Activated T-cell treated with anti-CD3 and anti-CD28 coated beads, Interleukin-2, amount 50 U/mL, for 24 hours (primary cell): ENCODE data around the gene S100A16.
A peak's percentile ranks its signal among the peaks of the same experiment; 100 is the strongest.
"Not testable (repeated sequence)": the region's sequence is repeated elsewhere in the genome, so short reads cannot be mapped to it uniquely, and the experiment has no call there.

Experiments
- DNase-seq: peaks from one replicate; pipeline ENCODE4 v3.0.0-alpha.2; 2020
- H3K27ac Mint-ChIP-seq: 2 replicates; pipeline ENCODE4 v1.8.0; 2020; ENCODE audit warnings: mild to moderate bottlenecking, mixed read lengths
- H3K27me3 Mint-ChIP-seq: 2 replicates; pipeline ENCODE4 v1.8.0; 2020; ENCODE audit warnings: mixed read lengths
- H3K36me3 Mint-ChIP-seq: 2 replicates; pipeline ENCODE4 v1.8.0; 2020; ENCODE audit warnings: low read depth, mixed read lengths
- H3K4me1 Mint-ChIP-seq: 2 replicates; pipeline ENCODE4 v1.8.0; 2020; ENCODE audit warnings: low read depth, mixed read lengths
- H3K4me3 Mint-ChIP-seq: 2 replicates; pipeline ENCODE4 v1.8.0; 2020; ENCODE audit warnings: mild to moderate bottlenecking, moderate library complexity, mixed read lengths
- H3K9me3 Mint-ChIP-seq: 2 replicates; pipeline ENCODE4 v1.8.0; 2020; ENCODE audit warnings: mixed read lengths

Gene S100A16

DNA sequence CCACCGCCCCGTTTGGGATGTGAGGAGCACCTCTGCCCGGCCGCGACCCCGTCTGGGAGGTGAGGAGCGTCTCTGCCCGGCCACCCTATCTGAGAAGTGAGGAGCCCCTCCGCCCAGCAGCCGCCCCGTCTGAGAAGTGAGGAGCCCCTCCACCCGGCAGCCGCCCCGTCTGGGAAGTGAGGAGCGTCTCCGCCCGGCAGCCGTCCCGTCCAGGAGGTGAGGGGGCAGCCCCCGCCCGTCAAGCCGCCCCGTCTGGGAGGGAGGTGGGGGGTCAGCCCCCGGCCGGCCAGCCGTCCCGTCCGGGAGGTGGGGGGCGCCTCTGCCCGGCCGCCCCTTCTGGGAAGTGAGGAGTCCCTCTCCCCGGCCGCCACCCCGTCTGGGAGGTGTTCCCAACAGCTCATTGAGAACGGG lies 37.9 kb downstream of the S100A16 start:
- H3K27ac Mint-ChIP-seq, H3K9me3 Mint-ChIP-seq, DNase-seq, H3K36me3 Mint-ChIP-seq, H3K4me3 Mint-ChIP-seq: not testable (repeated sequence)
- Mint-ChIP-seq H3K27me3 (peaks cover 35% of the 10 kb centered on the region), H3K4me1 (peaks cover 34% of the 10 kb centered on the region)

GRCh38 chr1:153573351-153573750 lies 39.6 kb downstream of the S100A16 start:
- peak overlapping the region; percentile 88 for H3K27ac Mint-ChIP-seq

GRCh38 chr1:153572569-153573015 lies 40.3 kb downstream of the S100A16 start:
- Mint-ChIP-seq H3K27me3 (peaks cover 16% of the 10 kb centered on the region), H3K27ac (peak overlapping the region; percentile 88), H3K36me3 (no peaks in the 10 kb centered on the region), H3K9me3 (no peaks in the 10 kb centered on the region), H3K4me1 (peaks cover 57% of the 10 kb centered on the region), H3K4me3 (no peak overlapping the region)
- peak; percentile 68 for DNase-seq

More at GRCh38 chr1:153573351-153573750, 39.6 kb downstream of the S100A16 start:
- Mint-ChIP-seq H3K36me3 (no peaks in the 10 kb centered on the region), H3K4me3 (peak overlapping the region; percentile 24), H3K9me3 (no peaks in the 10 kb centered on the region), H3K27me3 (peaks cover 24% of the 10 kb centered on the region), H3K4me1 (peaks cover 49% of the 10 kb centered on the region)
- no peak for DNase-seq

- no peak for DNase-seq
- H3K27me3 Mint-ChIP-seq, result peaks cover 7% of the 10 kb centered on the region
- no peak overlapping the region for H3K4me3 Mint-ChIP-seq
- H3K36me3 Mint-ChIP-seq, result no peaks in the 10 kb centered on the region
- peak overlapping the region; percentile 88 for H3K27ac Mint-ChIP-seq
- peaks cover 65% of the 10 kb centered on the region for H3K4me1 Mint-ChIP-seq
- H3K9me3 Mint-ChIP-seq, result no peaks in the 10 kb centered on the region
Observed at GRCh38 chr1:153571706-153572105, 41.2 kb downstream of the S100A16 start.

GRCh38 chr1:153570874-153571273 lies 42.1 kb downstream of the S100A16 start:
- DNase-seq, result no peak
- Mint-ChIP-seq H3K27ac (peak overlapping the region; percentile 83), H3K27me3 (peaks cover under 1% of the 10 kb centered on the region), H3K36me3 (no peaks in the 10 kb centered on the region), H3K4me3 (no peak overlapping the region), H3K9me3 (no peaks in the 10 kb centered on the region), H3K4me1 (peaks cover 72% of the 10 kb centered on the region)

- Mint-ChIP-seq H3K27ac (peak overlapping the region; percentile 41), H3K36me3 (no peaks in the 10 kb centered on the region), H3K9me3 (no peaks in the 10 kb centered on the region), H3K4me1 (peaks cover 79% of the 10 kb centered on the region), H3K4me3 (no peak overlapping the region), H3K27me3 (no peaks in the 10 kb centered on the region)
- DNase-seq, result no peak
Observed at GRCh38 chr1:153569465-153569864, 43.5 kb downstream of the S100A16 start.

DNA sequence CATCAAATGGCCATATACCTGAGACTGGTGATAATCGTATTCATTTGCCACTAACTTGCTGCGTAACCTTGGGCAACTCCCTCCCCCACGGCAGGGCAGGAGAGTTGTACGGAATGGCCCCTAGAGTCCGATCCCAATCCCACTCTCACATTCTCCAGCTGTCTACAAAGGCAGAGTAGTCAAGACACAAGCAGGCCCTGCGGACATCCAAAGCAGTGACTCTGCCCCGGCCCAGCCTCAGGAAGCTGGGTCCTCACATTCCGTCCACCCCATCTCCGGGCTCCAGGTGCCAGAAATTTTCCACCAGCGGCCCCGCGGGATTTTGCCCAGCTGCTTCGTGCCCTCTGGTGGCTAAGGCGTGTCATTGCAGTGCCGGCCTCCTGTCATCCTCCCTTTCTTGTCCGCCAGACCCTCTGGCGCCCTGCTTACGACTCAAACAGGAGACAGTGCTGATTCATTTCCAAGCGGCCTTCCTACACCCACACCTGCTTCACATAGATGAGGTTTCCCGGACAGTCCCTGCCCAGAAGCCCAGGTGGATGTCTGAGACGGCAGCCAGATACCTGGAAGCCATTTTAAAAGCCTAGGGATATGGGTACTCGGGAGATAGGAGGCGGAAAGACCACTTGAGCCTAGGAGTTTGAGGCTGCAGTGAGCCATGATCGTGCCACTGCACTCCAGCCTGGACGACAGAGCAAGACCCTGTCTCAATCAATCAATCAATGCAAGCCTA lies 44.4 kb downstream of the S100A16 start:
- peak; percentile 88 for DNase-seq
- H3K27me3 Mint-ChIP-seq, result no peaks in the 10 kb centered on the region
- peaks cover 73% of the 10 kb centered on the region for H3K4me1 Mint-ChIP-seq
- H3K9me3 Mint-ChIP-seq, result no peaks in the 10 kb centered on the region
- no peaks in the 10 kb centered on the region for H3K36me3 Mint-ChIP-seq
- peak overlapping the region; percentile 46 for H3K4me3 Mint-ChIP-seq
- peak overlapping the region; percentile 95 for H3K27ac Mint-ChIP-seq

DNA sequence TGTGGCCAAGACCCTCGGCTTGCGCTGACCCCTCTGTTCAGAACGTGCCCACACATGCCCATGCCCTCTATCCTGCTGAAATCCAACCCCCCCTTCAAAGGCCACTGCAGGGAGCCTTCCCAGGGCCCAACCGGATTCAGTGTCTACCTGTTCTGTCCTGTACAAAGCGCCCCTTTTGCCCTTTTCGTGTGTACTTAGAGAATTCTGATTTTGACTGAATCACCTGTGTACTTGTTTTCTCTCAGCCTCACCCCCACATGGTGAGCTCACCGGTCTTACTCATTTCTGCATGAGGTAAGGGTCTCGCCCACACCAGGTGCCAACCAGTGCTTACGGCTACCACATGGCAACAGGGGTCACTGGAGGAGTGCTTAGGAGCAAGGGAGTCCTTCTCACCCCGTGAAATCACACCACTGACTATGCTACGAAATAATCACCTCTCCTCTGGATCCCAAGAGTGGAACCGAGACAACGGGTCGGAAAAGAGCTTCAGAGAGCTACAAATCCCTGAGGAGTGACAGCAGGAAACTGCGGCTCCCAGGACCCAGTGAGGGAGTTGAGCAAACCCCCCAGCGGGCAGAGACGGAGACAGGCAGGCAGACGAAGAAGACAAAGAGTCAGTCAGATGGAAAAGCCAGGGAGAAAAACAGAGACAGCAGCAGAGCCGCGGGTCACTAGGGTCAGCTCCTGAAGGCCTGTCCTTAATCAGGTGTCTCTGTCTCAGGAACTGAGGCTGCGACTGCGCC lies 45.1 kb downstream of the S100A16 start:
- Mint-ChIP-seq H3K4me3 (peak overlapping the region; percentile 50), H3K9me3 (no peaks in the 10 kb centered on the region), H3K27ac (peak overlapping the region; percentile 95), H3K36me3 (no peaks in the 10 kb centered on the region), H3K27me3 (no peaks in the 10 kb centered on the region), H3K4me1 (peaks cover 66% of the 10 kb centered on the region)
- peak; percentile 65 for DNase-seq

GRCh38 chr1:153566414-153567371 lies 46.2 kb downstream of the S100A16 start:
- DNase-seq, result peak; percentile 86
- Mint-ChIP-seq H3K36me3 (no peaks in the 10 kb centered on the region), H3K9me3 (no peaks in the 10 kb centered on the region), H3K27me3 (no peaks in the 10 kb centered on the region), H3K4me1 (peaks cover 55% of the 10 kb centered on the region), H3K4me3 (peak overlapping the region; percentile 65), H3K27ac (peak overlapping the region; percentile 98)

DNA sequence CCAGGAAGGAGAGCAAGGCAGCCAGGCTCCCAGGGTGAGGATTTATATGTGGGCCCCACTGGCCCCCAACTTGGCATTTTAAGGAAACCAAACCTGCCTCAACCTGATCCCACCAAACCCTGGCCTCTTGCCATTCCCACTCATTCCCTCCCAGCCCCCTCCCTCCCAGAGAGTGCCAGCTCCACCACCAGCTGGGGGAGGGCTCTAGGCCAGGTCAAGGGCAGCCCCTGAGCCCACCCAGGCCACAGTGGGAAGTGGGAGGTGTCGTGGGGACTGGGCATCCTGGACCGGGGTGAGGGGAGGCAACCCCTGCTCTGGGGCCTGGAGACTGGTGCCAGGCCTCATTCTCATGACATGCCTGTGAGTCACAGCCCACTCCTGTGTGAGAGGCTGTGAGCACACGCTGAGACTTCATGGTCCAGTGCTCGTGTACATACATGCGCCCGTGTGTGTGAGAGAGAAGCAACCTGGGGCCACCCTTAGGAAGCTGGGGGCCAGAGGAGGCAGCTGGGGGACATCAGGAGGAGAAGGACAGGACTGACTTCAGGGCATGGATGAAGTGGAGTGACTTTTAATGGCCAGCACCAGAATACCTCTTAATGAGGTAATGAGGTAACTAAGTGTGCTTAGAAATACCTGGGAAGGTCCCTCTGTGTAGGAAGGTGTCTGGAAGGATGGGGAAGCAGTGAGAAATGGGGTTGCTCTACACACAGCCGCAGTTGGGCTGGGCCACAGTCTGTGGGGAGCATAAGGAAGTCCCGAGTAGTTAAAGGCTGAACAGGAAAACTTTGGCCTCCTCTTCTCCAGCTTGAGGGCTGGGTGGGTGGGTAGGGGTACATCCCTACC lies 47.2 kb downstream of the S100A16 start, which contains the start of gene S100A2:
Gene S100A2 (minus strand): TSS at position 316 of the 846 bp plus-strand sequence. CDS start 1,967 bp downstream, outside the sequence.
- no peaks in the 10 kb centered on the region for H3K9me3 Mint-ChIP-seq
- peak within 1 kb of the TSS; percentile 73 for H3K4me3 Mint-ChIP-seq
- H3K36me3 Mint-ChIP-seq, result no peaks in the 10 kb centered on the region
- peaks cover 49% of the 10 kb centered on the region for H3K4me1 Mint-ChIP-seq
- H3K27me3 Mint-ChIP-seq, result no peaks in the 10 kb centered on the region
- H3K27ac Mint-ChIP-seq, result peak within 1 kb of the TSS; percentile 98
- DNase-seq, result peak; percentile 72

GRCh38 chr1:153563991-153564390 lies 48.9 kb downstream of the S100A16 start:
- no peaks in the 10 kb centered on the region for H3K9me3 Mint-ChIP-seq
- H3K27me3 Mint-ChIP-seq, result no peaks in the 10 kb centered on the region
- no peak overlapping the region for H3K27ac Mint-ChIP-seq
- peaks cover 36% of the 10 kb centered on the region for H3K4me1 Mint-ChIP-seq
- H3K4me3 Mint-ChIP-seq, result no peak overlapping the region
- no peak for DNase-seq
- no peaks in the 10 kb centered on the region for H3K36me3 Mint-ChIP-seq

DNA sequence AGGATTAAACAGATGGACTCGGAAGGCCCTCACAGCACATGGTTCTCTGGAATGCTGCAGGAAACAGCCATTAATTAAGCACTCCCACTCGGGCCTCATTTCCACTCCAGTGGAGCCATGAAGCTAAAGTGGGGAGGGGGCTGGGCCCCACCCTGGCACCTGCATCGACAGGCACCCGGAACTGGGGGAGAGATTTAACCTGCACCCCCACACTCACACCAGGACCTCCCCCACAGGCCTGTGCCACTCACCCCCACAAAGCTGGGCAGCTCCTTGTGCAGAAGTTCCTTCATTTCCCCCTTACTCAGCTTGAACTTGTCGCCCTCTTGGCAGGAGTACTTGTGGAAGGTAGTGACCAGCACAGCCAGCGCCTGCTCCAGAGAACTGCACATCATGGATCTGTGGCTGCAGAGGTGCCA lies 49.4 kb downstream of the S100A16 start:
- Mint-ChIP-seq H3K27ac (no peak overlapping the region), H3K4me1 (peaks cover 31% of the 10 kb centered on the region)

GRCh38 chr1:153562021-153562420 lies 50.9 kb downstream of the S100A16 start:
- not testable (repeated sequence) for H3K27ac Mint-ChIP-seq, DNase-seq, H3K27me3 Mint-ChIP-seq, H3K9me3 Mint-ChIP-seq, H3K4me3 Mint-ChIP-seq, H3K36me3 Mint-ChIP-seq
- H3K4me1 Mint-ChIP-seq, result peaks cover 18% of the 10 kb centered on the region

More for the DNA sequence above, 49.4 kb downstream of the S100A16 start:
- Mint-ChIP-seq H3K4me3 (no peak overlapping the region), H3K27me3 (no peaks in the 10 kb centered on the region), H3K9me3 (no peaks in the 10 kb centered on the region), H3K36me3 (no peaks in the 10 kb centered on the region)
- DNase-seq, result no peak
